Putamen (tissue), 1 donor: ENCODE data around the gene SYTL2.

Source experiments
- DNase-seq: peaks from one replicate; pipeline ENCODE4 v3.0.0-alpha.2; 2016; ENCODE audit warnings: low spot score

SYTL2 gene

GRCh38 chr11:85827748-85828639 lies 17.1 kb upstream of the SYTL2 start:
- DNase-seq, result no peak

- no peak for DNase-seq
Observed at GRCh38 chr11:85826116-85826855, 15.3 kb upstream of the SYTL2 start.

GRCh38 chr11:85825616-85826015 lies 14.7 kb upstream of the SYTL2 start:
- no peak for DNase-seq

GRCh38 chr11:85823816-85824215 lies 12.9 kb upstream of the SYTL2 start:
- no peak for DNase-seq

GRCh38 chr11:85822814-85823213 lies 11.9 kb upstream of the SYTL2 start:
- no peak for DNase-seq

- no peak for DNase-seq
Observed at GRCh38 chr11:85821636-85822035, 10.7 kb upstream of the SYTL2 start.

- no peak for DNase-seq
Observed at GRCh38 chr11:85819441-85819840, 8.5 kb upstream of the SYTL2 start.

- DNase-seq, result no peak
Observed at GRCh38 chr11:85815186-85815931, 4.4 kb upstream of the SYTL2 start.

- no peak for DNase-seq
Observed at GRCh38 chr11:85813721-85814120, 2.8 kb upstream of the SYTL2 start.

- DNase-seq, result no peak
Observed at GRCh38 chr11:85811624-85812023, 683 bp upstream of the SYTL2 start.

GRCh38 chr11:85810521-85810870 lies 445 bp downstream of the SYTL2 start:
- no peak for DNase-seq

- no peak for DNase-seq
Observed at GRCh38 chr11:85809863-85810262, 1.1 kb downstream of the SYTL2 start.

GRCh38 chr11:85809191-85809590 lies 1.8 kb downstream of the SYTL2 start:
- no peak for DNase-seq

- DNase-seq, result no peak
Observed at GRCh38 chr11:85806876-85807275, 4.1 kb downstream of the SYTL2 start.

GRCh38 chr11:85806016-85806415 lies 4.9 kb downstream of the SYTL2 start:
- no peak for DNase-seq

- no peak for DNase-seq
Observed at GRCh38 chr11:85805387-85805786, 5.6 kb downstream of the SYTL2 start.

- DNase-seq, result no peak
Observed at GRCh38 chr11:85803920-85804319, 7.0 kb downstream of the SYTL2 start.

GRCh38 chr11:85803303-85803702 lies 7.6 kb downstream of the SYTL2 start:
- DNase-seq, result no peak

GRCh38 chr11:85801527-85801926 lies 9.4 kb downstream of the SYTL2 start:
- DNase-seq, result no peak

- DNase-seq, result no peak
Observed at GRCh38 chr11:85800595-85801342, 10.2 kb downstream of the SYTL2 start.

- no peak for DNase-seq
Observed at GRCh38 chr11:85799142-85799541, 11.8 kb downstream of the SYTL2 start.

- DNase-seq, result no peak
Observed at GRCh38 chr11:85798361-85798760, 12.6 kb downstream of the SYTL2 start.
